Lower lobe of right lung (tissue), 2 donors: Measurements from ENCODE around the gene DZIP1L. TPM values are rescaled to one million over a fixed set of nuclear protein-coding genes. Genes with fewer than 3 reads are reported as not detected.

ENCODE experiments used
- ATAC-seq, 2 donors: fragments of 200-7000 bp; cut with Tn5 transposase; one replicate each; pipeline ENCODE4 v1.9.1; 2020 to 2022; ENCODE audit warnings: mild to moderate bottlenecking in 2 of 2, moderate library complexity in 2 of 2
- DNase-seq: peaks from one replicate; pipeline ENCODE4 v3.0.0-alpha.2; 2020
- H3K27ac ChIP-seq: fragments of 200-600 bp; one replicate; pipeline ENCODE4 v1.8.0; 2022
- H3K27me3 ChIP-seq: fragments of 200-600 bp; one replicate; pipeline ENCODE4 v1.8.0; 2022; ENCODE audit warnings: low read depth
- H3K36me3 ChIP-seq: fragments of 200-600 bp; one replicate; pipeline ENCODE4 v1.8.0; 2022; ENCODE audit warnings: mild to moderate bottlenecking
- H3K4me1 ChIP-seq: fragments of 200-600 bp; one replicate; pipeline ENCODE4 v1.8.0; 2022
- H3K4me3 ChIP-seq: fragments of 200-600 bp; one replicate; pipeline ENCODE4 v1.8.0; 2022; ENCODE audit warnings: mild to moderate bottlenecking
- H3K9me3 ChIP-seq: fragments of 200-600 bp; one replicate; pipeline ENCODE4 v1.8.0; 2022
- intact Hi-C: fragments of 100-400 bp; cut with DNase I; formaldehyde crosslinking; loops from one replicate; pipeline ENCODE4 v1.11.0; 2022
- total RNA-seq: library from RNA; stranded (reverse); fragmentation: NEBNext Ultra II Directional; extraction: Animal tissue kit (Norgen Biotek cat#: 25700); gene quantifications from one replicate; pipeline ENCODE4 v1.2.1, GENCODE V29; 2021
- TF ChIP-seq, protein P1 (sequence below): fragments of 200-600 bp; IDR thresholded peaks from one replicate; pipeline ENCODE4 v1.8.0; 2022; ENCODE audit warnings: antibody characterized with exemption, mild to moderate bottlenecking
- donor health status: DM: no; HTN: yes; CAD: no; lungs with severe emphysema.

The DZIP1L gene
- total RNA-seq, 1 donor from 2014 or later, result 19.9 TPM

GRCh38 chr3:138066383-138066782 is 49.0 kb downstream of the DZIP1L start:
- H3K9me3 ChIP-seq, result no peaks in the 10 kb centered on the region
- DNase-seq (no peak), ATAC-seq (no peak)
- intact Hi-C loops, result no loop called here
- no peak overlapping the region for H3K4me3 ChIP-seq
- H3K36me3 ChIP-seq, result peaks cover 68% of the 10 kb centered on the region
- TF ChIP-seq, protein P1, sequence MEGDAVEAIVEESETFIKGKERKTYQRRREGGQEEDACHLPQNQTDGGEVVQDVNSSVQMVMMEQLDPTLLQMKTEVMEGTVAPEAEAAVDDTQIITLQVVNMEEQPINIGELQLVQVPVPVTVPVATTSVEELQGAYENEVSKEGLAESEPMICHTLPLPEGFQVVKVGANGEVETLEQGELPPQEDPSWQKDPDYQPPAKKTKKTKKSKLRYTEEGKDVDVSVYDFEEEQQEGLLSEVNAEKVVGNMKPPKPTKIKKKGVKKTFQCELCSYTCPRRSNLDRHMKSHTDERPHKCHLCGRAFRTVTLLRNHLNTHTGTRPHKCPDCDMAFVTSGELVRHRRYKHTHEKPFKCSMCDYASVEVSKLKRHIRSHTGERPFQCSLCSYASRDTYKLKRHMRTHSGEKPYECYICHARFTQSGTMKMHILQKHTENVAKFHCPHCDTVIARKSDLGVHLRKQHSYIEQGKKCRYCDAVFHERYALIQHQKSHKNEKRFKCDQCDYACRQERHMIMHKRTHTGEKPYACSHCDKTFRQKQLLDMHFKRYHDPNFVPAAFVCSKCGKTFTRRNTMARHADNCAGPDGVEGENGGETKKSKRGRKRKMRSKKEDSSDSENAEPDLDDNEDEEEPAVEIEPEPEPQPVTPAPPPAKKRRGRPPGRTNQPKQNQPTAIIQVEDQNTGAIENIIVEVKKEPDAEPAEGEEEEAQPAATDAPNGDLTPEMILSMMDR, result no peak
- H3K27me3 ChIP-seq, result no peaks in the 10 kb centered on the region
- no peak overlapping the region for H3K27ac ChIP-seq
- H3K4me1 ChIP-seq, result no peaks in the 10 kb centered on the region

DNA sequence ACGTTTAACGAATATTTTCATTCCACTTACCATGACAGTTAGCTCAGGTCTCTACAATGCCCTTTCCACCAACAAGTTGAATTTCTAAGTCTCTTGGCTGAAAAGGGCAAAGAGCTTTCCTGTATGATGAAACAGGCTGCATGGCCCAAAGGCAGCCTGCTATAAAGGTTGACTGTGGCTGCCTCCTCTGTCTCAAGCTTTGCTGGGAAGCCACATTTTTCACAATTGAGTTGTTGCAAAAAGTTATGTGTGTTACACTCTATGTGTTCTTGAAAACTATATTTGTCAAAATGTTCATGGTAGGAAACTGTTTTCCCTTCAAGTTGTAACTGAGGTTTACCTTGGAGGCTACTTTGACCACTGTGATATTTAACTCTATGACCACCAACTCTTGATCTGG is 49.5 kb downstream of the DZIP1L start:
- no peaks in the 10 kb centered on the region for H3K27me3 ChIP-seq
- H3K4me1 ChIP-seq, result no peaks in the 10 kb centered on the region
- H3K4me3 ChIP-seq, result no peak overlapping the region
- H3K27ac ChIP-seq, result no peak overlapping the region
- no peaks in the 10 kb centered on the region for H3K9me3 ChIP-seq
- TF ChIP-seq, protein P1, result no peak
- ATAC-seq (no peak), DNase-seq (no peak)
- peaks cover 66% of the 10 kb centered on the region for H3K36me3 ChIP-seq
- intact Hi-C loops, result no loop called here

- intact Hi-C loops, result no loop called here
Measured at GRCh38 chr3:138063416-138063815, 52.0 kb downstream of the DZIP1L start.

GRCh38 chr3:138062626-138063025 is 52.8 kb downstream of the DZIP1L start:
- TF ChIP-seq, protein P1, result no peak

More at GRCh38 chr3:138063416-138063815, 52.0 kb downstream of the DZIP1L start:
- ATAC-seq (no peak), DNase-seq (no peak)
- peaks cover 55% of the 10 kb centered on the region for H3K36me3 ChIP-seq
- no peaks in the 10 kb centered on the region for H3K9me3 ChIP-seq
- H3K4me1 ChIP-seq, result no peaks in the 10 kb centered on the region
- no peak overlapping the region for H3K4me3 ChIP-seq
- TF ChIP-seq, protein P1, result no peak
- H3K27ac ChIP-seq, result no peak overlapping the region
- H3K27me3 ChIP-seq, result no peaks in the 10 kb centered on the region

GRCh38 chr3:138062037-138062436 is 53.4 kb downstream of the DZIP1L start:
- Histone ChIP-seq H3K27ac (no peak overlapping the region), H3K9me3 (no peaks in the 10 kb centered on the region), H3K4me3 (no peak overlapping the region), H3K36me3 (peaks cover 51% of the 10 kb centered on the region), H3K4me1 (no peaks in the 10 kb centered on the region), H3K27me3 (no peaks in the 10 kb centered on the region)
- intact Hi-C loops, result no loop called here
- DNase-seq (no peak), ATAC-seq (no peak)
- TF ChIP-seq, protein P1, result no peak

More at GRCh38 chr3:138062626-138063025, 52.8 kb downstream of the DZIP1L start:
- intact Hi-C loops, result no loop called here
- no peaks in the 10 kb centered on the region for H3K9me3 ChIP-seq
- H3K36me3 ChIP-seq, result peaks cover 55% of the 10 kb centered on the region
- no peak for DNase-seq
- H3K4me1 ChIP-seq, result no peaks in the 10 kb centered on the region
- no peak overlapping the region for H3K4me3 ChIP-seq
- no peak overlapping the region for H3K27ac ChIP-seq
- H3K27me3 ChIP-seq, result no peaks in the 10 kb centered on the region
- no peak for ATAC-seq

- H3K27me3 ChIP-seq, result no peaks in the 10 kb centered on the region
- no peaks in the 10 kb centered on the region for H3K4me1 ChIP-seq
- DNase-seq, result no peak
- peaks cover 40% of the 10 kb centered on the region for H3K36me3 ChIP-seq
- no peak overlapping the region for H3K4me3 ChIP-seq
- H3K27ac ChIP-seq, result no peak overlapping the region
- H3K9me3 ChIP-seq, result no peaks in the 10 kb centered on the region
- TF ChIP-seq, protein P1, result no peak
- intact Hi-C loops, result no loop called here
- no peak for ATAC-seq
Measured at GRCh38 chr3:138060792-138061191, 54.6 kb downstream of the DZIP1L start.
